ENCODE data around the gene CTRB2.
"Not testable (repeated sequence)": the region's sequence is repeated elsewhere in the genome, so short reads cannot be mapped to it uniquely, and the experiment has no call there.

CTRB2 gene

GRCh38 chr16:75241955-75242354 is 35.0 kb upstream of the CTRB2 start:
- DNase-seq = no peak

GRCh38 chr16:75241412-75241811 is 34.5 kb upstream of the CTRB2 start:
- DNase-seq = no peak

GRCh38 chr16:75240633-75241032 is 33.7 kb upstream of the CTRB2 start:
- not testable (repeated sequence) for DNase-seq

- no peak for DNase-seq
Measured at GRCh38 chr16:75239542-75240122, 32.7 kb upstream of the CTRB2 start.

- no peak for DNase-seq
Measured at GRCh38 chr16:75238853-75239541, 32.0 kb upstream of the CTRB2 start.

GRCh38 chr16:75238132-75238852 is 31.3 kb upstream of the CTRB2 start:
- DNase-seq = no peak

- DNase-seq = no peak
Measured at GRCh38 chr16:75237398-75238131, 30.6 kb upstream of the CTRB2 start.

GRCh38 chr16:75236736-75237397 is 29.9 kb upstream of the CTRB2 start:
- DNase-seq = no peak

GRCh38 chr16:75236232-75236631 is 29.3 kb upstream of the CTRB2 start:
- peak; percentile 48 for DNase-seq

- DNase-seq = no peak
Measured at GRCh38 chr16:75235721-75236193, 28.8 kb upstream of the CTRB2 start.

GRCh38 chr16:75234856-75235696 is 28.1 kb upstream of the CTRB2 start:
- DNase-seq = no peak

GRCh38 chr16:75233611-75233938 is 26.6 kb upstream of the CTRB2 start:
- DNase-seq = no peak

GRCh38 chr16:75231570-75231969 is 24.6 kb upstream of the CTRB2 start:
- no peak for DNase-seq

- no peak for DNase-seq
Measured at GRCh38 chr16:75230471-75231110, 23.6 kb upstream of the CTRB2 start.

GRCh38 chr16:75229172-75230031 is 22.4 kb upstream of the CTRB2 start:
- no peak for DNase-seq

- no peak for DNase-seq
Measured at GRCh38 chr16:75228143-75228976, 21.4 kb upstream of the CTRB2 start.

- no peak for DNase-seq
Measured at GRCh38 chr16:75227361-75228142, 20.6 kb upstream of the CTRB2 start.

- no peak for DNase-seq
Measured at GRCh38 chr16:75226550-75227360, 19.8 kb upstream of the CTRB2 start.
